Lung (tissue), 12 donors: ENCODE results near the gene EFNA4. TPM values are rescaled to one million over a fixed set of nuclear protein-coding genes. Genes with fewer than 3 reads are reported as not detected.
A peak's percentile ranks its signal among the peaks of the same experiment; 100 is the strongest.

Experiments used
- ATAC-seq: fragments of 200-7000 bp; cut with Tn5 transposase; one replicate; pipeline ENCODE4 v1.9.1; 2020; ENCODE audit warnings: moderate number of reproducible peaks; ENCODE audit not compliant: insufficient read depth, low FRiP score
- DNase-seq, 3 donors: peaks; one replicate each; pipeline ENCODE4 v3.0.0-alpha.2; 2013 to 2017
- H3K27ac ChIP-seq, 2 donors: one replicate each; pipeline ENCODE4 v1.5.1; 2013; ENCODE audit warnings: mild to moderate bottlenecking in 2 of 2, moderate library complexity in 2 of 2, control low read depth in 1 of 2, inconsistent platforms in 1 of 2, low read depth in 1 of 2, low read length in 1 of 2
- H3K27me3 ChIP-seq, 3 donors: one replicate each; pipeline ENCODE4 v1.5.1; 2013; ENCODE audit warnings: low read length in 2 of 3; ENCODE audit not compliant: control insufficient read depth in 3 of 3, insufficient read depth in 3 of 3
- H3K36me3 ChIP-seq, 4 donors: one replicate each; pipeline ENCODE4 v1.5.1; 2013; ENCODE audit warnings: low read length in 4 of 4, mild to moderate bottlenecking in 1 of 4, moderate library complexity in 1 of 4; ENCODE audit not compliant: control insufficient read depth in 4 of 4, insufficient read depth in 4 of 4
- H3K4me1 ChIP-seq, 5 donors: one replicate each; pipeline ENCODE4 v1.5.1; 2013; ENCODE audit warnings: low read length in 5 of 5, mild to moderate bottlenecking in 2 of 5, moderate library complexity in 1 of 5; ENCODE audit not compliant: control insufficient read depth in 5 of 5, insufficient read depth in 5 of 5
- H3K4me3 ChIP-seq: one replicate; pipeline ENCODE4 v1.5.1; 2013; ENCODE audit warnings: mild to moderate bottlenecking, control low read depth, moderate library complexity
- H3K9ac ChIP-seq, 2 donors: one replicate each; pipeline ENCODE4 v1.5.1; 2013; ENCODE audit warnings: low read length in 2 of 2, control low read depth in 1 of 2; ENCODE audit not compliant: insufficient read depth in 1 of 2
- H3K9me3 ChIP-seq, 4 donors: one replicate each; pipeline ENCODE4 v1.5.1; 2013; ENCODE audit warnings: low read length in 3 of 4, mild to moderate bottlenecking in 1 of 4, moderate library complexity in 1 of 4; ENCODE audit not compliant: control insufficient read depth in 4 of 4, insufficient read depth in 3 of 4
- WGBS, 2 donors: extraction: QIAGEN DNeasy Blood & Tissue Kit; methylation state at CpG; one replicate each; pipeline ENCODE4 v1.1.7; 2013; 5-methylcytosine and 5-hydroxymethylcytosine counted together
- polyA plus RNA-seq, 2 donors: library from polyadenylated mRNA; stranded (reverse); fragments of 200-250 nt; gene quantifications; one replicate each; pipeline ENCODE4 v1.2.1, GENCODE V29; 2013
- total RNA-seq, 2 donors: library from RNA; depleted of rRNA in 1 of 2; stranded (reverse); fragments of >200 nt in 1 of 2; gene quantifications; one replicate each; pipeline ENCODE4 v1.2.1, GENCODE V29; 2014 to 2021
- TF ChIP-seq, protein P1 (sequence below): IDR thresholded peaks from 2 replicates; pipeline ENCODE4 v1.5.1; 2012; ENCODE audit warnings: mild to moderate bottlenecking; ENCODE audit errors: control extremely low read depth, extremely low read depth
- donor health status: control.
- donor health status: control.
- donor health status: Bipolar disorder and iron deficiency.
- donor health status: healthy.
- donor health status: DM: yes; HTN: yes; CAD: no.

EFNA4 gene
- total and polyA plus RNA-seq, 4 donors, result 8.3 to 13.4 (median 10.2) TPM

DNA sequence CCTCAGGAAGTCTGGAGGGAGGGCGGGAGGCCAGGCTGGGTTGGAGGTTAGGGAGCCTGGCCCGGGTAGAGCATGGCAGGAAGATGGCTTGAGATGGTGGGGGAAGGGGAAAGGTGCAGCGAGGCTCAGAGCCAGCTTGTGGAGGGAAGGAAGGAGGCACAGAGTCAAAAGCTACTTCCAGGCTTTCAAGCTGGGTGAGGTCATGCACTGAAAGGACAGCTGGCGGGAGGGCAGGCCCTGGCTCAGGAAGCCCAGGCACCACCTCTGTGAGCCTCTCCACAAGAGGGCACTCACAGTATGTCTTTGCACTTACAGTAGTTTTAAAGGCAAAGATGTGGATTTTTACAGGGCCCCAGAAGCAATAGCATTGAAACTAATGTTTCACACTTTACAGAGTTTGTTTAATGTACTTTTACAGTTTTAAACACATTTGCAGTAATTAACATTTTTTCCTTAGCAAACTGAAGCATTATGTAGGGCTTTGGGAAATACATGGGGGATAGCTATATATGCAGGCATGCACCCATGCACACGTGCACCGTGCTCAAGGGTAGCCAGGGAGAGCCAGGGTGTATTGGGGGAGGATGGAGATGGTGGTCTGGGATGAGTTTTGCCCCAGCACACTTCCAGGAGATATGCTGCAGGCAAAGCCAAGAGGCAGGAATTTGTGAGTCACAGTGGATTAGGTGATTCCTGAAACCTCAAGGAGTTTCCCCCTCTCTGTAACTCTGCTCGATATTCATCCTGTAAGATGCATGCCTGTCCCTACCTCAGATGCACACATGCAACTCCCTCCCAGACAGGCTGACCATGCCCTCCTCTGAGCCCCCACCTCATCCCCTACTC, 18.5 kb upstream of the EFNA4 start:
- WGBS, 2 donors, result 43 to 50% methylated on average over 7 of the region's 7 CpGs
- H3K9ac ChIP-seq, result no peak overlapping the region
- DNase-seq (peak; percentile 68 to 76 (median 70)), ATAC-seq (peak; percentile 89)
- no peaks in the 10 kb centered on the region for H3K27me3 ChIP-seq
- no peaks in the 10 kb centered on the region for H3K9me3 ChIP-seq
- no peaks in the 10 kb centered on the region for H3K36me3 ChIP-seq
- H3K4me3 ChIP-seq, result no peak overlapping the region
- peak overlapping the region in 1 of 2 donors; percentile 74 for H3K27ac ChIP-seq
- peaks cover 0 to 12% (median 10%) of the 10 kb centered on the region in 5 donors for H3K4me1 ChIP-seq
- TF ChIP-seq, protein P1, sequence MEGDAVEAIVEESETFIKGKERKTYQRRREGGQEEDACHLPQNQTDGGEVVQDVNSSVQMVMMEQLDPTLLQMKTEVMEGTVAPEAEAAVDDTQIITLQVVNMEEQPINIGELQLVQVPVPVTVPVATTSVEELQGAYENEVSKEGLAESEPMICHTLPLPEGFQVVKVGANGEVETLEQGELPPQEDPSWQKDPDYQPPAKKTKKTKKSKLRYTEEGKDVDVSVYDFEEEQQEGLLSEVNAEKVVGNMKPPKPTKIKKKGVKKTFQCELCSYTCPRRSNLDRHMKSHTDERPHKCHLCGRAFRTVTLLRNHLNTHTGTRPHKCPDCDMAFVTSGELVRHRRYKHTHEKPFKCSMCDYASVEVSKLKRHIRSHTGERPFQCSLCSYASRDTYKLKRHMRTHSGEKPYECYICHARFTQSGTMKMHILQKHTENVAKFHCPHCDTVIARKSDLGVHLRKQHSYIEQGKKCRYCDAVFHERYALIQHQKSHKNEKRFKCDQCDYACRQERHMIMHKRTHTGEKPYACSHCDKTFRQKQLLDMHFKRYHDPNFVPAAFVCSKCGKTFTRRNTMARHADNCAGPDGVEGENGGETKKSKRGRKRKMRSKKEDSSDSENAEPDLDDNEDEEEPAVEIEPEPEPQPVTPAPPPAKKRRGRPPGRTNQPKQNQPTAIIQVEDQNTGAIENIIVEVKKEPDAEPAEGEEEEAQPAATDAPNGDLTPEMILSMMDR, result peak; percentile 85

DNA sequence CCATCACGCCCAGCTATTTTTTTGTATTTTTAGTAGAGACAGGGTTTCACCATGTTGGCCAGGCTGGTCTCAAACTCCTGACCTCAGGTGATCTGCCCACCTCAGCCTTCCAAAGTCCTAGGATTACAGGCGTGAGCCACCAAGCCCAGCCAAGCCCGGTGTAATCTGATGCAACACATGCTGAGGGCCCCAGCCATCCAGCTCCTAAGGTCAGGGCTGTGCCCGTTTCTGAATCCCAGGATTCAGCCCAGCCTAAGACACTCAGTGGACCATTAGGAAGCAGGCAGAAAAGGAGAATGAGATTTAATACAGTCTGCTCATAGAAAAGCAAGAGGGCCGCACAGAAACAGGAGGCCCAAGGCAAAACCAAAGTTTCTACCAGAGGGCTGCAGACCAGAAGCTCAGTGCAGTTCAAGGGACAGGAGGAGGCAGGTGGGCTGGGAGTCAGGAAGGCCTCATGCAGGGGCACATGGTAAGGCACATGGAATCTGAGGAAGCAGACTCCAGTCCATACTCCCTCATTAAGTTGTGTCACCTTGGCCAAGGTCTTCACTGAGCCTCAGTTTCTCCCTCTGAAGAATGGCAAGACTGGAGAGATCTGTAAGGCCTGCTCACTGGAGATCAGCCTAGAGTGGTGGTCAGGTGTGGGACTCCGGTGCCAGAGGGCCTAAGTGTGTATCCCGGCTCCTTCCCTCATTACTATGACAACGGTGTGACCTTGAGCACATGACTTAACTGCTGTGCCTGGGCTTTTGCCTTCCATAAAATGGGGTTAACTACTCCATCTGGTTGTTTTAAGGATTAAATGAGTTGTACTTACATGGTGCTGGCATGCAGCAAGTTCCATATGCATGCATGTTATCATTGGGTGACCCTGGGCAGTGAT, 14.8 kb upstream of the EFNA4 start:
- TF ChIP-seq, protein P1, result no peak
- H3K27ac ChIP-seq, result no peak overlapping the region
- H3K4me1 ChIP-seq, result peaks cover 0 to 33% (median 16%) of the 10 kb centered on the region in 5 donors

DNA sequence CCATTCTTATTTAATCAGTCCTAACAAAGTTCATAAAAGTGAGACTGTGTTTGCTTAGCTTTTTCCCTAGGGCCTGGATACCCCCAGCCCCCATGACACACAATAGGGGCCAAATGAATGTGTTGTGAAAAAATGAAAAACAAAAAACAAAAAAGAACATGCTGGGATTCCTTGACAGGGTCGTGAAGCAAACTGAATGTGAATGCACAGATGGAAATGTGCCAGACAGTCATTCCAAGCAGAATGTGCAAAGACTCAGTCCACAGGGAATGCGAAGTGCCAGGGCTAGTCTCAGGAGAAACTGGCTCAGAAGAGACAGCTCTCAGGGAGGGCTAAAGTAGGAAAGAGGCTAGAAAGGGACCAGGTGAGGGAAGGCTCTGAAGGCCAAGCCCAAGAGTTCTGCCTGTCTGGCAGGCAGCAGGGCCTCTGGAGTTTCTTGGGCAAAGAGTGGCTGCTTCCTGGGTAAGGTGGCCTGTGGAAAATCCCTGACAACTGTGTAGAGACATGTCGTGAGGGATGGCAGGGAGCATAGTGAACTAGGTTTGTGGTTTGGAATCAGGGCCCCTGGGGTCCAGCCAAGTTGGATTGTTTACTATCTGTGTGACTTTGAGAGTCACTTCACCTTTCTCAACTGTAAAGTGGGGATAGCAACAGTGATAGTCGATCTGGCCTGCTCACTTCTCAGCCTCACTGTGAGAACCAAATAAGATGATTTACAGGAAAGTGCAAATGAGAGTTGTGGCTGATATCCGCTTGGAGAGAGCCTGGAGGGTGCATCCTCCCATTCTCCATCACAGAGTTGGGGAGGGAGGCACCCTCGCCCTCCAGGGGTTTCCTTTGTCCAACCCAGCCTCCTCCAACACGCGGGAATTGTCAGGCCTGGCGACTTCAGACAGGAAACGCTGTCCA, 13.6 kb upstream of the EFNA4 start:
- 15 to 24% methylated on average over 10 of the region's 10 CpGs for WGBS, 2 donors
- Histone ChIP-seq H3K4me3 (no peak overlapping the region), H3K9me3 (no peaks in the 10 kb centered on the region), H3K27me3 (no peaks in the 10 kb centered on the region), H3K9ac (peak overlapping the region in 1 of 2 donors; percentile 29), H3K27ac (peak overlapping the region; percentile 92 to 97), H3K36me3 (peaks cover 0 to 10% (median 0%) of the 10 kb centered on the region in 4 donors), H3K4me1 (peaks cover 0 to 33% (median 16%) of the 10 kb centered on the region in 5 donors)
- TF ChIP-seq, protein P1, result no peak
- no peak for ATAC-seq
- peak; percentile 65 to 83 (median 72) for DNase-seq

More for the DNA sequence above, 14.8 kb upstream of the EFNA4 start:
- H3K9me3 ChIP-seq, result no peaks in the 10 kb centered on the region
- no peak overlapping the region for H3K9ac ChIP-seq
- peaks cover 0 to under 1% (median 0%) of the 10 kb centered on the region in 4 donors for H3K36me3 ChIP-seq
- ATAC-seq, result no peak
- WGBS, 2 donors, result 91 to 100% methylated on average over 8 of the region's 8 CpGs
- no peaks in the 10 kb centered on the region for H3K27me3 ChIP-seq
- no peak for DNase-seq
- no peak overlapping the region for H3K4me3 ChIP-seq
